SK-N-DZ (cell line): Measurements from ENCODE around the gene BRI3BP. TPM values are rescaled to one million over a fixed set of nuclear protein-coding genes. Genes with fewer than 3 reads are reported as not detected.
A peak's percentile ranks its signal among the peaks of the same experiment; 100 is the strongest.

Experiments
- DNase-seq: peaks from one replicate; pipeline ENCODE4 v3.0.0-alpha.2; 2015; ENCODE audit warnings: low spot score
- polyA plus RNA-seq, 2 experiments: library from polyadenylated mRNA; depleted of rRNA; stranded (reverse); fragments of >200 nt; gene quantifications; 2 replicates each; pipeline ENCODE4 v1.2.3, GENCODE V29; 2014

Gene BRI3BP, protein sequence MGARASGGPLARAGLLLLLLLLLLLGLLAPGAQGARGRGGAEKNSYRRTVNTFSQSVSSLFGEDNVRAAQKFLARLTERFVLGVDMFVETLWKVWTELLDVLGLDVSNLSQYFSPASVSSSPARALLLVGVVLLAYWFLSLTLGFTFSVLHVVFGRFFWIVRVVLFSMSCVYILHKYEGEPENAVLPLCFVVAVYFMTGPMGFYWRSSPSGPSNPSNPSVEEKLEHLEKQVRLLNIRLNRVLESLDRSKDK
- polyA plus RNA-seq (2014; cell fraction: cytosol; rRNA removed) = 21.7 and 25.6 TPM in 2 replicates
- polyA plus RNA-seq (2014; cell fraction: nucleus; rRNA removed) = 7.5 and 8.1 TPM in 2 replicates

DNA sequence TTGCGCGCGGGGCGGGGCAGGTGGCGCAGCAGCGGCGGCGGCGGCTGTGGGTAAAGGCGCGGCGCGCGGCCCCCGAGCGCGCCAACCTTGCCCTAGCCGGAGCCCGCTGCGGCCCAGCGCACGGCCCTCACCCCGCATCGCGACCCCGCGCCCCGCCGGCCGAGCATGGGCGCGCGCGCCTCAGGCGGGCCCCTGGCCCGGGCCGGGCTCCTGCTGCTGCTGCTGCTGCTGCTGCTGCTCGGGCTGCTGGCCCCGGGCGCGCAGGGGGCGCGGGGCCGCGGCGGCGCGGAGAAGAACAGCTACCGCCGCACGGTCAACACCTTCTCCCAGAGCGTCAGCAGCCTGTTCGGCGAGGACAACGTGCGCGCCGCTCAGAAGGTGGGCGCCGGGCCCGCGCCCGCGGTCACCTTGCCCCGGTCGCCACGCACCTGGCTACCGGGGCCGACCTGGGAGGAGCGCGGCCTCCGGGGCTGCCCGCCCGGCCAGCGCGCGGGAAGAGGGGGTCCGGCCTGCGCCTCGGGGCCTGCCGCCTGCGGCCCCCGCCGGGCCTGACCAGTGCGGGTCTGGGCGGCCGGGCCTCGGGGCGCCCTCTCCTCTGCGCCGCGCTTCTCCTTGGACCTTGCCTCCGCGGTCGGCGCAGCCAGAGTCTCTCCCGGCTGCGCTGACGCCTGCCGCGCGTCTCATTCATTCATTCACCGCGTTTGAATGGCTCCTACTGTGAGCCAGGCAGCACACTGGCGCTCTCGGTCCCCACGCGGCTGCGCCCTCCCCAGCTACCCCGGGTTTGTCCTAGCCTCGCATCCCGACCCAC lies at the start of gene BRI3BP:
Gene BRI3BP, plus strand, starts transcription at position 20 of the 811 bp plus-strand sequence. Its CDS starts 146 bp downstream, at position 166.
- peak; percentile 46 for DNase-seq

DNA sequence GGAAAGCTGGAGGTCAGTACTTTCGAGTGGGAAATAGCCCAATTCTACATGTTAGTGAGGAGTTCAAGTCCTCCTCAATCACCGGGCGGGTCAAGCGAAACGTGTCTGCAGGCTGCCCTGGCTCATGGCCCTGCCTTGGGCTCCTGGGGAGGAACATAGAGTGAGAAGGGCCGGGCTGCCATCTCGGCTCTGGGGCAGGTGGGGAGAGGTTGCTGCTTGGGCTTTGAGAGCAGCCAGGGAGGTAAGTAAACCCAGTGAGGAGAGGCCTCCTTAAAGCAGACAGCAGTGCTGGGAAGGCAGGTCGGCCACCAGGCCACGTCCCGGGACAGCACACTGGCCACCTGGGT lies 47.0 kb upstream of the BRI3BP start:
- DNase-seq = no peak

DNA sequence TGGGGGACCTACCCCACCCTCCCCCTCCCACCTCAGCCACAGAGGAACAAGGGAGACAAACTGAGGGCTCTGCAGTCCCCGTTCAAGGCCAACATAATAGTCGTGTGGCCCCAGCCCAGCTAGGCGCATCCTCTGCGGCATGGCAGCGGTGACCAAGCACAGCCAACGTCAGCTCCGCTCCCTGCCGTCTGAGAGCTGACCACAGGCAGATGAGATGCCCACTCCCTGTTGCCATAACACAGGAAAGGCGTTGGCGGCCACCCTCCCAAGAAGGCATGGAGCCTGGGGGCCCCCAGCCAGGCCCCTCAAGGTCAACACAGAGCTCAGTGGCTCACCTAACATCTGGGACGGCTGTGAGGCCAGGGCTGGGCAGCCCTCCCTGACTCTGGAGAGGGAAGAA lies 46.4 kb upstream of the BRI3BP start:
- no peak for DNase-seq

DNA sequence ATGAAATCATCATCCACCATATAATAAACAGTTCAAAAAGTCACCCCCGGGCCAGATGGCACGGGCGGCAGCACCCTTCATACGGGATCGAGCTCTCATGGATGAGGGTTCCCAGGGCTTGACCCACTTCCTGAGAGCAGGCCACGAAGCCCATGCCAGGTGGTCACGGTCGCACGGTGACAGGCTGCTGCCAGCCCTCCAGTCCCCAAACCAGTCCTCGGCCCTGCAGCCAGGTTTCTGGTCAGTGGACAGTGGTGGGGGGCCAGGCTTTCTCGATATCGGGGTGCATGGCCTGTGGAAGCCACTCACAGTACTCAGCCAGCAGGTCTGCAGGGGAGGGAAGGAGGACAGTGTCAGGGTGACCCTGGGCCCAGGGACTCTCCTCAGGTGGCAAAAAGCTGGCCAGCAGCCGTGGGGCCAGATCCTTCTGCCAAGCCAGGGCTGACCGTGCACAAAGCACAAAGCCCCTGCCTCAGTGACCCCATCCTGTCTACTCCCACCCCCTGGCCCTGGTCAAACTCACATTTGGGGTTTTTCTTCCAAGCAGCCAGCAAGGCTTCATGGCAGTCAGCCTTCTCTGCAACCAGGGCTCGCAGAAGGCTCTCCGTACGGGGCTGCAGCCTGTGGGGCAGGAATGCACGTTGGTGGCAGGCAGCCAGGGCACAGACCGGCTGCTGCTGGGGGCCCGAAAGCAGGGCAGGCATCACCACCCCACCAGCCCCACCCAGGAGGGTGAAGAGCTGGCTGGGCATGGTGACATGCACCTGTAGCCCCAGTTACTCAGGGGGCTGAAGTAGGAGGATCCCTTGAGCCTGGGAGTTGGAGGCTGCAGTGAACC lies 45.7 kb upstream of the BRI3BP start:
- no peak for DNase-seq

DNA sequence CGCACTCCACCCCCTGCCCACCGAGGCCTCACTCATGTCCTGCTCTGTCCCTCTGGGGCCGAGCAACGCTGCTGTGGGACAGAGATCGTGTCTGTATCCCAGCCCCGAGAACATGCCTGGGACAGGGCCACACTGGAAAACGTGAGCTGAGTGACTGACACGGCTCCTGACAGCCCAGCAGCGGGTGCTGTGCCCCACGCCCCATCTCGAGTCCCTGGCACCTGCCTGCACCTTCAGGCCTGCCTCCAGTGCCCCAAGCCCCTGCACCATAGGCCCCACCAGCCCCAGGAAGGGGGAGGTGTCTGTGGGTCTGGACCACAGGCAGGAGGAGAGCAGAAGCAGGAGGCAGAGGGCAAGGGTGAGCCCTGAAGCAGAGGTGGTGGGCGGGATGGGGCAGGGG lies 44.4 kb upstream of the BRI3BP start:
- DNase-seq = no peak

DNA sequence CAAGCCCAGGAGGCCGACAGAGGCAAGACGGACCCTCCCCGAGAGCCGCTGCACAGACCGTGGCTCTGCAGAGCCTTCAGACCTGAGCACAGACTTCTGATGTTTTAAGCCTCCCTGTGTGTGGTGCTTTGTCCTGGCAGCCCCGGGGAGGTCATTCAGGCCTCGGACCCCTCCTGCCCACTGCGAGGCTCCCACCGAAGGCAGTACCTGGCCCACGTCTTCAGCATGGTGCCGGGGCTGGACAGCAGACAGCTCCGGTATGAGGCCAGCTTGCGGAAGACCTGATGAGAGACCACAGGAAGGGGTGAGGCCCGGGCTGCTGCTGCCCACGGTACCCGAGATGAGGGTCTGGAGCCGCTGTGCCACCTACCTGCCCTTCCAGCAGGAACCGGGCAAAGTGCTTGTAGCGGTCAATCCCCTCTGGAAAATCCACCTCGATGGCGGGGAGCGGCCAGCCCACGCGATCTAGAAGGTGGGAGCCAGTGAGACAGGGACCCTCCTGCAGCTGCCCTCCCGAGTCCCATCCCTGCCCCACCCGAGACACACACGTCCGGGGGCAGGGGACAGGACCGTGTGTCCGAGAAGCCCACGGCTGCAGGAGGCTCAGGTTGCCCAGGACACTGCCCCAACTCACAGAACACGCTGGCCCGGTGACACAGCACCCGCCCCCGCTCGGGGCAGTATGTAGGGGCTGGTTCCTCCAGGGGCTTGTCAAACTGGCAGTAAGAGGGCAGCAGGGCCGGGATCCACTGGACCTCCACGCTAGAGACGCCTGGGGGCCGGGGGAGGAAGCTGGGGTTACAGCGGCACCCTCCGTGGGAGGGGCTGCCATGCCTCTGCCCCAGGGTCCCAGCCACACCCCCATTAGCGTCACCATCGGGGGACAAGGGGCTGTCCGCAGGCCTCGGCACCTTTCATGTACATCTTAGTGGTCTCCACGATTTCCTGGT lies 43.4 kb upstream of the BRI3BP start:
- no peak for DNase-seq

DNA sequence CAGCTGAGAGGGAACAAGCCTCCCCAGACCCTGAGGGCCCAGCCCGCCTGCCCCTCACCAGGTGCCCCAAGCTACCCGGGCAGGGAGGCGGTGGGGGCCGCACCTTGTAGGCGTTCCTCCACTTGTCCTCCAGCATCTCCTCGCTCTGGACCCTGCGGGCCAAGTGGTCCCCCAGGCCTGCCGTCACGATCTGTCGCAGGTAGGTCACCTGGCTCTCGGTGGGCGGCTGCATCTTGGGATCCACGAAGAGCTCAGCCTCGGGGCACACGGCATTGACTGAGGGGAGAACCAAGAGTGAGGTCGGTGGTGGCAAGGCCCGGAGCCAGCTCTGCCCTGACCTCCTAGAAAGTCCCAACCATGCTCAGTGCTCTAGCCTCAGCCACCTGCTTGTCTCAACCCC lies 41.1 kb upstream of the BRI3BP start:
- DNase-seq = no peak

DNA sequence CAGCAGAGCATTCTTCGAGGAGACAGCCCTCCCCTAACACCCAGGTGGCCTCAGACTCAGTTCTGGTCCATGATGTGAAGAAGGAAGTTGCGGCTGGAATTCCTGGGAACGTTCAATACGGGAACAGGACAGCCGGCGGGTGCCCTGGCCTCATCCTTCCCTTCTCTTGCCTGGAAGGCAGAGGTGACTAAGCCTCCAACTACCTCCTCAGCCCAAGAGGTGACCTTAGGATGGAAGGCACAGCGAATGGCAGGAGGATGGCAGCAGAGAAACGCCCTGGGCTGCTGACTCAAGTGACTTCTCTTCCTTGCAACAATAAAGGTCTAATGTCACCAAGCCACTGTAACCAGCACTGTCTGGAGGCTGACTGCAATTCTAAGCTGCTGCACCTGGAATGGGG lies 40.6 kb upstream of the BRI3BP start:
- no peak for DNase-seq

DNA sequence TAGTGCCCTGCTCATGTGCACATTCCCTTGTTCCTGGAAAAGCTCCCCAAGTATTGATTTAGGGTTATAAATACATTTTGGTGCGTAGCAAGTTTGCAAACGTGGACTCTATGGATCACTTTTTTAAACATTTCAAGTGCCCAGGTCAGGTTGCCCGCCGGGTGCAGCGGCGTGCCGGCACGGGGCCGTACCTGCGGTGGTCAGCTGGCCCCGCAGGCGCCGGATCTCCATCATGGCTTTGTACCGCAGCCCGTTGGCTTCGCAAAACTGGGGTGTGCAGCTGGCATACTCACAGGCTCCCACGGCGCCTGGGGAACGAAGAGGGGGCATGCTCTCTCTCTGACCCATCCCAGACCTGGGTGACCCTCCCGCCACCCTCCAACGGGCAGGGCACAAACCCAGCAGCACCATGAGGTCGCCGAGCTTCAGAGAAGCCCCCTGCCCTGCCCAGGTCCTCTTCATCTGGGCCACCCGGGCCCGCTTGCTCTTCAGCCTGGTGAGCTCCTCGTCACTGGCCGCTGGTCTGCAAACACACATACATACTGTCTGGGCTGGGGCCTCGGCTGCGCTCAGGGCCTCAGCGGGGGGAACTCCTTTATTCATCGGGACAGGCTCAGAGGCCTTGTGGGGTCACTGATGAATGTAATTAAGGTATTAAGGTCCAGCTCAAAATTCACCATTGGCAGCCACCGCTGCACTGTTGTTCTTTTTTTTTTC lies 39.6 kb upstream of the BRI3BP start:
- DNase-seq = no peak

DNA sequence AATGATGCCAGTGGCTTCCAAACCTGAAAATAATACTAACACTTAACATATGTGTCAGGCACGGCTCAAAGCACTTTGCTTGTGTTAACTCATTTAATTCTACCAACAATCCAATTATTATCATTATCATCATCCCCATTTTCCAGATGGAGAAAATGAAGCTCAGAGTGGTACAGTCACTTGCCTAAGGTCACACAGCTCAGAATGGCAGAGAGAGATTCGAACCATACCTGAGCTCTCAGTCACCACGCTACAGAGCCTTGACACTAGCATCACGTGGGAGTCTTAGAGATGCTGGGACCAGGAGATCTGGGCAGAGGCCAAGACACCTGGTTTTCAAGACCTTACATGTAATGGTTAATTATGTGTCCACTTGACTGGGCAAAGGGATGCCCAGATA lies 38.7 kb upstream of the BRI3BP start:
- no peak for DNase-seq

DNA sequence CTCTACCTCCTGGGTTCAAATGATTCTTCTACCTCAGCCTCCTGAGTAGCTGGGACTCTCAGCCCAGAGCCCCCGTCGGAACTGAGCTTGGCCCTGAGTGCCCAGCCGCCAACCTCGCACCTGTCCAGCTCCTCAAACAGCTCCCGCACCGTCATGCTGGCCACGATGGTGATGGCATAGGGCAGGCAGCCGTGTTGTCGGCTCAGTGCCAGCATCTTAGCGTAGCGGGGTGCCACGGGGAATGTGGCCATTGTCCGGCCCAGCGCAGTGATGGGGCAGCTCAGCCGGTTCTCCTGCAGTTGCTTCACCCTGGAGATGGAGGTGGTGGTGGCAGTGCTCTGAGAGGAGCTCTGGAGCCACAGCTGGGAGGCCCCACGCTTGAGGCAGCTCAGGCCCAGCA lies 36.9 kb upstream of the BRI3BP start:
- no peak for DNase-seq

DNA sequence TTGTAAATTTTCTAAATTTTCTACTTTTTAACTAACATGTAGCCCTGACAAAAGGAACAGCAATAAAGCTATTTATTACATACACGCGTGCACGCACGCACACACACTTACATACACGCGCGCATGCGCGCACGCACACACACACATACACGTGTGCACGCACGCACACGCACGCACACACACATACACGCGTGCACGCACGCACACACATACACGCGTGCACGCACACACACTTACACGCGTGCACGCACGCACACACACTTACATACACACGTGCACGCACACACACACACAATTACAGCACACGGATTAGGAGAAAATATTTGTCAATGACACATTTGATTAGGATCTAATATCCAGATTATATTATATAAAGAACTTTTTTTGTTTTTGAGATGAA lies 32.4 kb upstream of the BRI3BP start:
- no peak for DNase-seq

DNA sequence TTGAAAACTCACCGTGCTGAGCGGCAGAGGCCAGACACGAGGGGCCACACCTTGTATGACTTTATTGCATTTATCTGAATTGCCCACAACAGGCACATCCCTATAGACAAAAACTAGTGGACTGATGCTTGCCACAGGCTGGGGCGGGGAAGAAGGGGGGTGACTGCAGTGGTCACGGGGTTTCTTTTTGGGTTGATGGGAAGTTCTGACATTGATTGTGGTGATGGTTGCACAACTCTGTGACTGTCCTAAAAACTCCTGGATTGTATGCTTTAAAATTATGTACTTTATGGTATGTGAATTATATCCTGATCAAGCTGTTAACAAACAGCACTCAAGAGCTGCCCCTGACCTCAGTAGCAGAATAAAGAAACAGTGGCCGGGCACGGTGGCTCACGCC lies 30.2 kb upstream of the BRI3BP start:
- no peak for DNase-seq

DNA sequence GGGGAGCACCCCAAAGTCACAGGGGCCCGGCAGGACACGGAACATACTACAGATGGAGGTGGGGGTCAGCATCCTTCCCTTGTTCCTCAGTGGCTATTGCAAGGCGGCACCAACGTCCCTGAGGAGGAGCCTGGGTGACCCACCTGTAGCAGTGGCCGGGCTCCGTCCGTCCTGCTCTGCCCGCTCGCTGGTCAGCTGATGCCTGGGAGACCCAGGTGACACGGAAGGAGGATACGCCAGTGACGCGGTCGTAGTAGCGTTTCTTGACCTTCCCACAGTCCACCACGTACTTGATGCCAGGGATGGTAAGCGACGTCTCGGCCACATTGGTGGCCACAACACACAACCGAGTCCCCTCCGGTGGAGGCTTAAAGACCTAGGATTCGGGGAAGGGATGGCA lies 29.2 kb upstream of the BRI3BP start:
- DNase-seq = no peak

DNA sequence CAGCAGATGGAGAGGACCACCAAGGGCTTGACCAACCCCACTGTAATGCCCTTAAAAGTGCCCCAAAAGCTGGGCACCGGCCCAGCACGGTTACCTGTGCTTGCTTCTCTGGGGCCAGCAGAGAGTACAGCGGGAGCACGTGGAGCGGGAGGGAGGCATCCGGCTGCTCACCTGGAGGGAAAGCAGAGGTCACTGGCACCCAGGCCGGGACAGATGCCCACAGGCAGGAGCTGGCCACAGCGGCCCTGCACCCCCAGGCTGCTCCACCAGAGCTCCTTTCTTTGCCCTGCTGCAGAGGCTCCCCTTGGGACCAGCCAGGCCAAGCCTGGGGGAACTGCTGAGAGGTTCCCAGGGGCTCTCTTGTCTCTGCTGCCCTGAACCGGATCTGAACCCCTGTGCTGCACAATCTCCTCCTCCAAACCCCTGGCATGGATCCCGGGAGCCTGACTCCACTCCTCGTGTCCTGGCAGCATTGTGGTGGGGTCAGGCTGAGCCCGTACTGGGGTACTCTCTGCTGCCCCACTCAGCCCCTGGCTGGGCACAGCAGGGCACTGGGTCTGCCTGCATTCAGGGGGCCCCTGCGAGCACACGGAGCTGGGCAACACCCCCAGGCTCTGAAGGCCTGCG lies 28.5 kb upstream of the BRI3BP start:
- no peak for DNase-seq

DNA sequence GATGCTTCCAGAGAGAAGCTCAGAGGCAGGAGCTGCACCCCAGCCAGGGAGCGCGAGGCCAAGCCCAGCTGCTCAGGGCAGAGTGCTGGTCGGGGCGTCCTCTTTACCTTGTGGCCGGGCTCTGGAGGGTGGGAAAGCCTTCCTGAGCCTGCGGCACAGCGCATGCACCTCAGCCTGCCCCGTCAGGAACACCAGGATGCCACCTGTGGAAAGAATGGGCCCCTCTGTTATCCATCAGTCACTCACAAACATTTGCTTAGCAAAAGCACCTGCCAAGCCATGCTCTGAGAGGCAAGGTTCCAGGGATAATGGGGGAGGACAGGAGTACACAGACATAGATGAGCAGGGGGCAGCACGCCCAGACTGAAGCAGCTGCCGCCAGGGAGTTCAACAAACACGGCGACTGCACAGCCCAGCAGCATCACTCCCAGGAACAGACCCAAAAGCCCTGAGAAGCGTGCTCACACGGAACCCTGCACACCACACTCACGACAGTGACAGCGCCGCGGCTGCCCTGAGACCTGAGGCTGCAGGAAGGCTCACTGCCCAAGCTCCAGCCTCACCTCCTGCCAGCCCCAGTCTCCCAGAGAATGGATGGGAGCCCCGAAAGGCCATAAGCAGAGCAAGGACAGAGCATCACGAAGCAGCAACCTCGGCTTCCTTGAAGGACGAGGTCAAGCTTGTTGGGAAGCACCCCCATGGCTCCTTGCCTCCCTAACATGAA lies 26.3 kb upstream of the BRI3BP start:
- no peak for DNase-seq

DNA sequence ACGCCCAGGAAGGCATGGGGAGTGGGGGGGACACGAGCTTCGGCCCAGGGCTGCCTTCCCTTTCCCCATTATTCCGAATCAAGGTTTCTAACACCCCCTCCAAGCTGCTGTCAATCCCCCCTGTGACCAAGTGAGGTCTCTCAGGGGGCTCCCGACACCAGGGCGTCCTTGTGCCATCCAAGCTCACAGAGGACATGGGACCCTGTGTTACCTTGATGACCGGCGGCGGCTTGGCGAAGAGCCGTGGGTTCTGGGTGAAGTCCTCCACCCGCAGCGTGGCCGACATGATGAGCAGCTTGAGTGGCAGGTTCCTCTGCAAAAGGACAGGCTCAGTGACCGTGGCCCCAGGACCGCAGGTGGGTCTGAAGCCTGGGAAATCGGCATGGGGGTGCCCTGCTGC lies 24.8 kb upstream of the BRI3BP start:
- DNase-seq = no peak

DNA sequence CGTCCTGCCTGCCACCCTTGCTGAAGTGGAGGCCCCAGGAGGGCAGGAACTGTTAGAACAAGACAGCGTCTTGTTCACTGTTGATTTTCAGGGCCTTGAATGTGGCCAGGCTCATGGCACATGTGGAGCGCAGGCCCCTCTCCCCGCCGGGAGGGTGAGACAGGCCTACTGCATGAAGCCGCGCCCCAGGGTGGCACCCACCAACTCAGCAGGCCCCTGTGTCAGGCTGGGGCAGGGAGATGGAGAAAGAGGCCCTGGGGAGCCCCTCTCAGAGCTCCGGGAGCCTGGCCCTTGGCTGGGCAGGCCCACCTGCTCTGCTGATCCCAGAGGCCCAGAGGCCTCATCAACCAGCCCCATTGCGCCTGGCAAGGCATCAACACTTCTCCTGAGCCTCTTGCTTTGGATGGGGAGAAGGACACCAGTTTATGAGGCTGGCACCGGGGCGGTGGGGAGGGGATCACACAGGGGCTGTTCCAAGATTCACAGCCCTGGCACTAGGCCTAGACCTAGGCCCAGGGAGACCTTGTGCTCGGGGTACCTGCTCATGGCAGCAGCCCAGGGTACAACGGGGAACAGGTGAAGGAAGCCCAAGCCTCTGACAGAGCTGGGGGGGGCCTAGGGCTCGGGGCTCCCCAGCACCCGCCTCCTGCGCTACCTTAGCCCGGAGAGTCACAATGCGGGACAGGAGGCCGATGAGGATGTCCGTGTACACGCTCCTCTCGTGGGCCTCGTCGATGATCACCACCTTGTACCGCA lies 22.6 kb upstream of the BRI3BP start:
- no peak for DNase-seq

DNA sequence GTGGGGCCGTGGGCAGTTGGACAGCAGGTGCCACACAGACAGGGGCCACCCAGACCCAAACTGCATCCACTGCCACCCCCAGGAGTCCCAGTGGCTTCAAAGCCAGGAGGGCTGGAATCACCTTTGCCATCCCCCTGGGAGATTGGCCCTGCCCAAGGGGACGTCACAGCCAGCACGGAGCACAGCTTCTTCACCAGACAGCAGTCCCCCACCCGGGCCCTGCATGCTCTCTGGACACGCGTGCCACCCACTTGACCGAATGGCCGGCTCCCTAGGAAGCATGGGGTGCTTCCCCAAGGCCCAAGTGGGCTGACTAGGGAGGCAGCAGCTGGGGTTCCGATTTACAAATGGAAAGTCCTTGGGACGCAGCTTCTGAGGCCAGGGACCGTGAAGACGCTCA lies 21.8 kb upstream of the BRI3BP start:
- DNase-seq = no peak
